ENCODE measurements around the gene DOCK3. TPM values are rescaled to one million over a fixed set of nuclear protein-coding genes. Genes with fewer than 3 reads are reported as not detected.
"Not testable (repeated sequence)": the region's sequence is repeated elsewhere in the genome, so short reads cannot be mapped to it uniquely, and the experiment has no call there.

Gene DOCK3
- total and polyA plus RNA-seq, 2 donors = 0.66 to 1.7 TPM

- no peak for DNase-seq (ENCODE audit: extremely low spot score)
- WGBS = 94% methylated on average over 2 of the region's 2 CpGs
- no peak overlapping the region for H3K27ac ChIP-seq (ENCODE audit: low read depth)
- H3K4me3 ChIP-seq (ENCODE audit: low read depth, low read length) = no peak overlapping the region
- H3K36me3 ChIP-seq (ENCODE audit: insufficient read depth) = no peaks in the 10 kb centered on the region
- H3K4me1 ChIP-seq (ENCODE audit: insufficient read depth) = no peaks in the 10 kb centered on the region
Measured at GRCh38 chr3:51083490-51083889, 408.8 kb downstream of the DOCK3 start.

- not testable (repeated sequence) for H3K27ac ChIP-seq (ENCODE audit: low read depth); H3K4me3 ChIP-seq (ENCODE audit: low read depth, low read length); H3K4me1 ChIP-seq (ENCODE audit: insufficient read depth); DNase-seq (ENCODE audit: extremely low spot score); H3K36me3 ChIP-seq (ENCODE audit: insufficient read depth)
- WGBS = 36% methylated on average over 6 of the region's 6 CpGs
Measured at GRCh38 chr3:51092141-51092540, 417.4 kb downstream of the DOCK3 start.

DNA sequence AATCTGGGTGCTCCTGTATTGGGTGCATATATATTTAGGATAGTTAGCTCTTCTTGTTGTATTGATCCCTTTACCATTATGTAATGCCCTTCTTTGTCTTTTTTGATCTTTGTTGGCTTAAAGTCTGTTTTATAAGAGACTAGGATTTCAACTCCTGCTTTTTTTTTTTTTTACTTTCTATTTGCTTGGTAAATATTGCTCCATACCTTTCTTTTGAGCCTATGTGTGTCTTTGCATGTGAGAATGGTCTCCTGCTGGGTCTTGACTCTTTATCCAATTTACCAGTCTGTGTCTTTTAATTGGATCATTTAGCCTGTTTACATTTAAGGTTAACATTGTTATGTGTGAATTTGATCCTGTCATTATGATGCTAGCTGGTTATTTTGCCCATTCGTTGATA is 420.1 kb downstream of the DOCK3 start:
- not testable (repeated sequence) for H3K4me3 ChIP-seq (ENCODE audit: low read depth, low read length); H3K4me1 ChIP-seq (ENCODE audit: insufficient read depth); DNase-seq (ENCODE audit: extremely low spot score); H3K27ac ChIP-seq (ENCODE audit: low read depth); H3K36me3 ChIP-seq (ENCODE audit: insufficient read depth)
- WGBS = 35% methylated on average over 1 of the region's 1 CpG

DNA sequence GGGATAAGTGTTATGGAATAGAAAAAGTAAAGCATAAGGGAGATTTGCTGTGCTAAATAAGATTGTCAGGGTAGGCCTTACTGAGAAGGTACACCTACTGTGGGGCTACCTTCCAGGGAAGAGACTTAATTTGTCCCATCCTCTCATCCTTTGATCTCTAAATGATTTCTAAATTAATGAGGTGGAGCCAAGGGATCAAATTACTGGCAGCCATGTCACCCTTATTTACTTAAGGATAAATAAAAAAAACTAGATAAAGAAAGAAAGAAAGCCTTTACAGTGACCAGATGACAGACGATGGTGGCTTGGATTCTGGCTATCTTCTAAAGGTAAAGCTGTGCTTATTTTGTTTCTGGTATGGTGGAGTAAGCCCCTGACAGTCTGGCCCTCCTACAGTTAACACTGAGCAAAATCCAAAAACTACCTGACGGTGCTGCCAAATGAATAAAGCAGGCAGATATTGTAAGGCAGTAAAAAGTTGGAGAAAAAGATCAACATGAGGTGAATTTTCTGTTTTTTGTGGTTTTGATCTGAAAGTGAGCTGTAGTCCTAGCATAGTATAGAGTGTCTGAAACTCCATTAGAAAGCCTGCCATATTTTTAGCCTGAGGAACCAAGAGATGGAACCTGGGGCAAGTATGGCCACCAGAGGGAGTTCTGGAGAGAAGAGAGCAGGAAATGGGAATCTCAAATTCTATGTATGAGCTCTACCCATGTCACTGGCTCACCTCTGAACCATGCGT is 425.2 kb downstream of the DOCK3 start:
- H3K36me3 ChIP-seq (ENCODE audit: insufficient read depth) = no peaks in the 10 kb centered on the region
- H3K4me1 ChIP-seq (ENCODE audit: insufficient read depth) = no peaks in the 10 kb centered on the region
- H3K4me3 ChIP-seq (ENCODE audit: low read depth, low read length) = no peak overlapping the region
- no peak for DNase-seq (ENCODE audit: extremely low spot score)
- H3K27ac ChIP-seq (ENCODE audit: low read depth) = no peak overlapping the region
- WGBS = 60% methylated on average over 3 of the region's 3 CpGs

DNA sequence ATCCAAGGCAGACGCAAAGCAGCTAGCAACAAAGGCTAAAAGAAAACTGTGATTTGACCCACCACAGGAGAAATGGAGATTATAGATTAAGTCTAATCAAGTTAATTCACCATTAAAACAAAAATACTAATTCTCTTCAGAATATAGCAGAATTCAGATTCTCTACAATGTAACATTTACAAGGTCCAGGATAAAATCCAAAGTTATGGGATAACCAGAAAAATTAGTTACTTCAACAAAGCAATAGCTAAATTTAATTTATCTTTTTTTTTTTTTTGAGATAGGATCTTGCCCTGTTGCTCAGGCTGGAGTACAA is 425.8 kb downstream of the DOCK3 start:
- H3K4me1 ChIP-seq (ENCODE audit: insufficient read depth) = no peaks in the 10 kb centered on the region
- 64% methylated on average over 1 of the region's 1 CpG for WGBS
- DNase-seq (ENCODE audit: extremely low spot score) = no peak
- no peaks in the 10 kb centered on the region for H3K36me3 ChIP-seq (ENCODE audit: insufficient read depth)
- H3K4me3 ChIP-seq (ENCODE audit: low read depth, low read length) = no peak overlapping the region
- H3K27ac ChIP-seq (ENCODE audit: low read depth) = no peak overlapping the region

DNA sequence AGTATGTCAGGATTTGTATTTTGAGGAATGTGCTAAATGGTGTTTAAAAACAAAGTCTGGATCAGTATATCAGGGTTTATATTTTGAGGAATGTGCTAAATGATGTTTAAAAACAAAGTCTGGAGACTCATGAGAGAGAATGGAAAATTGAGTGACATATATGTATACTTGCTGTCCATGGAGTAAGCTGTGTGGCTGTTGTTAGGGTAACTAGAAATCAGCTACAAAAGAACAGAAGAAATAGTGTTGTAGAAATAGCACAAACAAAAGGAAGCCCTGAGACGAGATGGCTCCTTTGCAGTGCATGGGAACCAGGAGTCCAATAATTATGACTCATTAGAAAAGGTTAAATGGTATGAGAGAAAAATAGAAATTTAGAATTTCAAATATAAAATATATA is 427.7 kb downstream of the DOCK3 start:
- Histone ChIP-seq H3K4me1 (ENCODE audit: insufficient read depth) (no peaks in the 10 kb centered on the region), H3K36me3 (ENCODE audit: insufficient read depth) (no peaks in the 10 kb centered on the region), H3K4me3 (ENCODE audit: low read depth, low read length) (no peak overlapping the region), H3K27ac (ENCODE audit: low read depth) (no peak overlapping the region)
- DNase-seq (ENCODE audit: extremely low spot score) = no peak
- WGBS = 22% methylated on average over 1 of the region's 1 CpG

DNA sequence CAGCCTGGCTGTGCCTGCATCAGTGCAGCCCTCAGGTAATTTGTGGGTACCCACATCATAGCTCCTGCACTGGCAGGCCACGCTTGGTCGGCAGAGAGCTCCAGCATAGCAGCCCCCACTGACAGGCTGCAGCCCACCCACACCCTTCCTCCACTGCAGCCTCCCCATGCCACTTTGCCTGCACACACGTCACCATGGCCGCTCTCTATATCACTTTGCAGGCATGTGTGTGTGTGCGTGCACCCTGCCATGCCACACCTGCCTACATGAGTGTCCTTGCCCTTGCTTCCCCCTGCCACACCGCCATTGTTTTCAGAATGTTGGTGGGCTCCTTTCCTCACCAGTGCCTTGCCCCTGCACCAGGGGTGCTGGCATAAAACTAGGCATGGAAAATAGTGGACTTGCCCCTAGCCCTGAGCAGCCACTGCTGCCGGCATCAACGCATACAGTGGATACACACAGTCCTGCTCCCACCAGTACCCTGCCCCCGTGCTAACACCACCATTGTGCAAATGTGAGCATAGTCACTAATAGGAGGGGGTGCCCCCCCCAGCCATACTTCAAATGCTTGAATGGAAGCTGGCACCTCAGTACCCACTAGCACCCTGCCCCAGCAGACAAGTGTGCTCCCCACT is 431.6 kb downstream of the DOCK3 start:
- H3K36me3 ChIP-seq (ENCODE audit: insufficient read depth) = no peaks in the 10 kb centered on the region
- no peak for DNase-seq (ENCODE audit: extremely low spot score)
- no peak overlapping the region for H3K27ac ChIP-seq (ENCODE audit: low read depth)
- no peaks in the 10 kb centered on the region for H3K4me1 ChIP-seq (ENCODE audit: insufficient read depth)
- WGBS = 94% methylated on average over 9 of the region's 9 CpGs
- H3K4me3 ChIP-seq (ENCODE audit: low read depth, low read length) = no peak overlapping the region

- DNase-seq (ENCODE audit: extremely low spot score) = no peak
- Histone ChIP-seq H3K27ac (ENCODE audit: low read depth) (no peak overlapping the region), H3K4me3 (ENCODE audit: low read depth, low read length) (no peak overlapping the region), H3K4me1 (ENCODE audit: insufficient read depth) (no peaks in the 10 kb centered on the region), H3K36me3 (ENCODE audit: insufficient read depth) (no peaks in the 10 kb centered on the region)
- WGBS = 66% methylated on average over 3 of the region's 3 CpGs
Measured at GRCh38 chr3:51110586-51110985, 435.9 kb downstream of the DOCK3 start.

- WGBS = 81% methylated on average over 2 of the region's 2 CpGs
- Histone ChIP-seq H3K4me1 (ENCODE audit: insufficient read depth) (no peaks in the 10 kb centered on the region), H3K27ac (ENCODE audit: low read depth) (no peak overlapping the region), H3K36me3 (ENCODE audit: insufficient read depth) (no peaks in the 10 kb centered on the region), H3K4me3 (ENCODE audit: low read depth, low read length) (no peak overlapping the region)
- DNase-seq (ENCODE audit: extremely low spot score) = no peak
Measured at GRCh38 chr3:51122944-51123343, 448.2 kb downstream of the DOCK3 start.

DNA sequence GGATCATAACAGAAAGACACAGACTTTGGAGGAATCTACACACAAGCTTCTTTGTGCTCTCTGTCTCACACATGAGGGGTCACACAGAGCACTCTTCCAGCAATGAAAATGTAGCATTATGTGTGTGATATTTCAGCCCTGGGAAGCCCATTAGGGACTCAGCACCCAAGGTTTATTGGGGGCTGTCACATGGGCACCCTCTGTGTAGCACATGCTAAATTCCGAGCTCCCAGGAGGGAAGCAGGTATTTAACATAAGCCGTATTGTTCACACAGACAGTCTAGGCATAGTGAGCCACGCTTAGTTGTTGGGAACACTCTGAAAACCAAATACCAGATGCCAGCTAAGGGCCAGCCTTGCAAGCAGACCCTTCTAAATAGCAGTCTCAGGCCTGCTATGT is 448.8 kb downstream of the DOCK3 start:
- WGBS = 79% methylated on average over 3 of the region's 3 CpGs
- DNase-seq (ENCODE audit: extremely low spot score) = no peak

DNA sequence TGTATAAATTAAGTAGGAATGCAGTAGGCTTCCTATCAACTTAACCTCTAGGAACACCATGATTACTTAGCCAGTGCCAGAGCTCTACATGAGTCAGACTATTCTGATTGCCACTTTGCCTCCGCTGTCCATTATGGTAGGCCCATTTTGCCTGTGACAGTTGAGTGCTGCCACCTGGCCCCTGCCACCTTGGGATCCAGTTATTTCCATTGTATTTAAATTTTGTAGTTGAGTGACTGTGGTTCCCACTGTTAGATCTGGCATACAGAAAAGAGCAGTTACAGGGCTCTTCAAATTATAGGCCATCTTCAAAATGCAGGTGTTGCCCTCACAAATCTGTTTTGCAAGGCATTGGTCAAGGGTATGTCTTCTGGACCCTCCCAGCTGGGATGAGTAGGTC is 456.9 kb downstream of the DOCK3 start:
- H3K4me3 ChIP-seq (ENCODE audit: low read depth, low read length); H3K4me1 ChIP-seq (ENCODE audit: insufficient read depth); DNase-seq (ENCODE audit: extremely low spot score); H3K36me3 ChIP-seq (ENCODE audit: insufficient read depth); H3K27ac ChIP-seq (ENCODE audit: low read depth): not testable (repeated sequence)
- WGBS = 100% methylated on average over 1 of the region's 1 CpG

More for the DNA sequence above, 448.8 kb downstream of the DOCK3 start:
- no peaks in the 10 kb centered on the region for H3K36me3 ChIP-seq (ENCODE audit: insufficient read depth)
- H3K4me1 ChIP-seq (ENCODE audit: insufficient read depth) = no peaks in the 10 kb centered on the region
- H3K27ac ChIP-seq (ENCODE audit: low read depth) = no peak overlapping the region
- no peak overlapping the region for H3K4me3 ChIP-seq (ENCODE audit: low read depth, low read length)

- Histone ChIP-seq H3K27ac (ENCODE audit: low read depth) (no peak overlapping the region), H3K36me3 (ENCODE audit: insufficient read depth) (no peaks in the 10 kb centered on the region), H3K4me1 (ENCODE audit: insufficient read depth) (no peaks in the 10 kb centered on the region), H3K4me3 (ENCODE audit: low read depth, low read length) (no peak overlapping the region)
- DNase-seq (ENCODE audit: extremely low spot score) = no peak
- WGBS = 83% methylated on average over 1 of the region's 1 CpG
Measured at GRCh38 chr3:51137715-51138114, 463.0 kb downstream of the DOCK3 start.

GRCh38 chr3:51139616-51140015 is 464.9 kb downstream of the DOCK3 start:
- WGBS = 82% methylated on average over 1 of the region's 1 CpG
- no peak overlapping the region for H3K27ac ChIP-seq (ENCODE audit: low read depth)
- no peak overlapping the region for H3K4me3 ChIP-seq (ENCODE audit: low read depth, low read length)
- no peak for DNase-seq (ENCODE audit: extremely low spot score)
- no peaks in the 10 kb centered on the region for H3K36me3 ChIP-seq (ENCODE audit: insufficient read depth)
- no peaks in the 10 kb centered on the region for H3K4me1 ChIP-seq (ENCODE audit: insufficient read depth)

GRCh38 chr3:51141573-51141972 is 466.8 kb downstream of the DOCK3 start:
- WGBS = 24% methylated on average over 2 of the region's 2 CpGs
- Histone ChIP-seq H3K4me1 (ENCODE audit: insufficient read depth) (no peaks in the 10 kb centered on the region), H3K36me3 (ENCODE audit: insufficient read depth) (no peaks in the 10 kb centered on the region), H3K27ac (ENCODE audit: low read depth) (no peak overlapping the region), H3K4me3 (ENCODE audit: low read depth, low read length) (no peak overlapping the region)
- no peak for DNase-seq (ENCODE audit: extremely low spot score)

Measured in urinary bladder (tissue), 4 donors.